Activated CD8-positive, alpha-beta memory T cell treated with anti-CD3 and anti-CD28 coated beads for 4 hours (primary cell): ENCODE data around the gene AVEN.
"Not testable (repeated sequence)": the region's sequence is repeated elsewhere in the genome, so short reads cannot be mapped to it uniquely, and the experiment has no call there.

ENCODE experiments used
- DNase-seq, 2 donors: peaks; one replicate each; pipeline ENCODE4 v3.0.0-alpha.2; 2020; ENCODE audit warnings: low read depth in 2 of 2

The AVEN gene

GRCh38 chr15:34039790-34040113 is 748 bp upstream of the AVEN start:
- no peak for DNase-seq

DNA sequence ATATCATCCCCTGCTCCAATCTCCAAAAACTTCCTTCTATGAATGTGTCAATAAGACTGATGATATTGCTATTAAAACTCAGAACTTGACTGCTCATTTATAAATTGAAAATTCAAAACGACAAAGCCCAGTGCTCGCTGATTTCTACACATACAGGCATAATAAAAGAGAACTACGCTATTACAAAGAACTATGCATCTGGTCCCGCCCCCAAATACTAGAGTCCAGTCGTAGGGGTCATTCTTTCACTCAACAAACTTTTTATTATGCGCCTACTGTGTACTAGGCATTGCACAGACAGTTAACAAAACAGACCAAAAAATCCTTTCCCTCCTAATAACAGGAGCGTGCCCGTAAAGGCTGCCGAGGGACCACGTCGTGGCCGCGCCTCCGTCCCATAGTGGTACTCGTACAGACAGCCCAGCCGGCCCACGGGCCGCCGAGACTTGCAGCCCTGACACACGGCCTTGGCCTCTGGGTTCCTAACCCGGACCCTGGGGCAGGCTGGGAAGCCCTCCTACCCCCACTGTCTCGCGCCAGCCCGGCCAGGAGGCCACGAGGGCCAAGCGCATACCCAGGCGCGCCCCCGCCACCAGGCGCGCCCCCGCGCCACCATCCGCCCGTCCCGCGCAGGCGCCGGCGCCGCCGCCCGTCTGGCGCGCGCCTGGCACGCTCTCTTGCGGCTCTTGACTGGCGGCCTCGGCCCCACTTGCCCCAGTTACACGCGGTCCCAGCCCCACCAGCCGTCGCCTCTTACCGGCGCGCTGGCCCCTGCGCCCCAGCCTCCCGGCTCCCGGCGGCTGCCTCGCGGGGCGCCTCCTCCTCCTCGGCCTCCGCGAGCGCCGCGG is 757 bp downstream of the AVEN start:
- DNase-seq = peak; percentile 44 to 56

DNA sequence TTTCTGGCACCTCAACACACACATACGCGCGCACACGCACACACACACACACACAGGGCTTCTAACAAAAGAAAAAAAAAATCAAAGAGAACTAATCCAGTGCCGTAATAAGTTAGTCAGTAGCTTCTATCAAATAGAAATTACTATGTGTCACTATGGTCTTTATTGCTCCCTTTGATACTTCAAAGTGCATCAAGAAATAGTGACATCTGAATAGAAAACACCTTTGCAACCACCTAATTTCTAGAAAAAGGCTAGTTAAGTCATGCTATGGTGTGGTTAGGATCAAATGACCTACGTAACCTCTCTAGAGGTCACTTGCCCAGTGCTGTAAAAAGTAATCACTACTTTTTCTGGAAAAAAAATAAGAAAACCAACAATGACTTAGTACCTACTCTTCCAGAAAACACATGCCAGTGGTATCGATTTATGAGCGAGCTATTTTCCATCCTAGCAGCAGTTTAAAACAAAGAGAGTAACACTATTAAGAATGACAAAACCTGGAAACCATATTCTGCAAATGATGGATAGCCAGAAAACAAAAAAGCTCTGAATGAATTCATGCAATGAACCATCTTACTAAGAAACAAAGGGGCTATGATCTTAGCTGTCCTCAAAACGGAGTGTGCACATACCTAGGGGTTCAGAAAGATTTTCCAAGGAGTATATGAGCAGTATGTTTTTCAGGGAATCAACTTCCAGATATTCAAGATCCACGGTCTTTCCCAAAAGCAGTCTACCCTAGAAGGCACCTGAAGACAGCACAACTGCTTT is 6.8 kb downstream of the AVEN start:
- DNase-seq = no peak

DNA sequence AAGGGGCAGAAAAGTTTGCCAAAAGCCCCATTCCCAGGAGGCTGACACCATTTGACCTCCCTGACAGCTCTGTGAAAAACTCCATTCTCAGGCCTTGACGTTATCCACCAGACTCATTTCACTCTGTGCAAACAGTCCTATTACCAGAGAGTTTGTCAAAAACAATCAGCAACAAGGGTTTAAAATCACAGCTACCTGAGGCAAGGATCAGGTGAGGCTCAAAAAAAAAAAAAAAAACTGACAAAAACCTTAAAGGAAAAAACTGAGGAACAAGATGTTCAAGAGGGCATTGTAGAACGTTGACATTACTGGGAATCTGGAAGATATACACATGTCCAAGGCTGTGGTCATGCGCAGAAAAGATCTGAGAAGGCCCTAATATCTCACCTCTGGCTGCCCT is 11.4 kb downstream of the AVEN start:
- no peak for DNase-seq

- DNase-seq = no peak
Measured at GRCh38 chr15:34025252-34025651, 13.8 kb downstream of the AVEN start.

DNA sequence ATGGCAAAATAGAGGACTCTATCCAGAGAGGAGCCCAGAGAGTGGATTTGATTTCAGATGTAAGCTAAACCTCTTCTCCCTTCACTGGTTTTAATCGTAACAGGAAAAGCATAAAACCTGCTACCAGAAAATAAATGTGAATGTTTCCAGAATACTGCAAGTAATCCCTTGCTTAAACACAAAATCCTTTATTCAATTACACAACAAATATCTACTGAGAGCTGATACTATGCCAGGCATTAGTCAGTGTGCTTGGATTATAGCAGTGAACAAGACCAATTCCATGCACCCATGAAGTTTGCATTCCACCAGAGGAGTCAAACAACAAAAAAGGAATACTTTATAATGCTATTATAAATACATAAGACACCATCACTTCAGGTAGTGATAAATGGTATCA is 15.1 kb downstream of the AVEN start:
- no peak for DNase-seq

GRCh38 chr15:34019369-34019990 is 19.5 kb downstream of the AVEN start:
- no peak for DNase-seq

DNA sequence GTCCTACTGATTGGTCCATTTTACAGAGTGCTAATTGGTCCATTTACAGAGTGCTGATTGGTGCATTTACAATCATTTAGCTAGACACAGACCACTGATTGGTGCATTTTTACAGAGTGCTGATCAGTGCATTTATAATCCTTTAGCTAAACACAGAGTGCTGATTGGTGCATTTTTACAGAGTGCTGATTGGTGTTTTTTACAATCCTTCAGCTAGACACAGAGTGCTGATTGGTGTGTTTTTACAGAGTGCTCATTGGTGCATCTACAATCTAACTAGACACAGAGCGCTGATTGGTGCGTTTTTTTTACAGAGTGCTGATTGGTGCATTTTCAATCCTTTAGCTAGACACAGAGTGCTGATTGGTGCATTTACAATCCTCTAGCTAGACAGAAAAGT is 20.3 kb downstream of the AVEN start:
- DNase-seq = not testable (repeated sequence)

DNA sequence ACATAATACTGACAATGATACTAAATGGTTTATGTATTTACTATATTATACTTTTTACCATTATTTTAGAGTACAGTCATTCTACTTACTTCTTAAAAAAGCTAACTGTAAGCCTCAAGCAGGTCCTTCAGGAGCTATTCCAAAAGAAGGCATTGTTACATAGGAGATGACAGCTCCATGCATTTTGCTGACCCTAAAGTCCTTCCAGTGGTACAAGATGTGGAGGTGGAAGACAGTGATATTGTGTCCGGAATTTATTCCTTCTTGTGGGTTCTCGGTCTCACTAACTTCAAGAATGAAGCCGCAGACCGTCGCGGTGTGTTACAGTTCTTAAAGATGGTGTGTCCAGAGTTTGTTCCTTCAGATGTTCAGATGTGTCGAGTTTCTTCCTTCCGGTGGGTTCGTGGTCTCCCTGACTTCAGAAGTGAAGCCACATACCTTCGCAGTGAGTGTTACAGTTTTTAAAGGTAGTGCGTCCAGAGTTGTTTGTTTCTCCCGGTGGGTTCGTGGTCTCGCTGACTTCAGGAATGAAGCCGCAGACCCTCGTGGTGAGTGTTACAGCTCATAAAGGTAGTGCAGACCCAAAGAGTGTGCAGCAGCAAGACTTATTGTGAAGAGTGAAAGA is 20.9 kb downstream of the AVEN start:
- no peak for DNase-seq

- no peak for DNase-seq
Measured at GRCh38 chr15:34014556-34014955, 24.4 kb downstream of the AVEN start.

DNA sequence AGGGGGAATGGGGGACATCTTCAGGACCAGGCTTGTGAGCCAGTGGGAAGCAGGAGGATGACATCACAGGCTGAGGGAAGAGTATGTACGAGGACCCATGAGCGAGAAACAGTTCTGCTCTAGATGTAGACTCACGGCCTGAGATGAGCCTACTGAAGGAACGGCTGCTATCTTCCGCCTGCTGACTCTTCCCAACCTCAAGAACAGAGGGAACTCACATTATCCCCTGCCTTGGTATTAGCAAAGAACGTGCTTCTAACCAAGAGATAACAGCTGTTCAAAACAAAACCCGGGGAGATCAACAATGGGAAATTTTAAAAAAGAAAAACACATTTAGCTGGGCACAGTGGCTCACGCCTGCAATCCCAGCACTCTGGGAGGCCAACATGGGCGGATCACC is 25.3 kb downstream of the AVEN start:
- DNase-seq = no peak

DNA sequence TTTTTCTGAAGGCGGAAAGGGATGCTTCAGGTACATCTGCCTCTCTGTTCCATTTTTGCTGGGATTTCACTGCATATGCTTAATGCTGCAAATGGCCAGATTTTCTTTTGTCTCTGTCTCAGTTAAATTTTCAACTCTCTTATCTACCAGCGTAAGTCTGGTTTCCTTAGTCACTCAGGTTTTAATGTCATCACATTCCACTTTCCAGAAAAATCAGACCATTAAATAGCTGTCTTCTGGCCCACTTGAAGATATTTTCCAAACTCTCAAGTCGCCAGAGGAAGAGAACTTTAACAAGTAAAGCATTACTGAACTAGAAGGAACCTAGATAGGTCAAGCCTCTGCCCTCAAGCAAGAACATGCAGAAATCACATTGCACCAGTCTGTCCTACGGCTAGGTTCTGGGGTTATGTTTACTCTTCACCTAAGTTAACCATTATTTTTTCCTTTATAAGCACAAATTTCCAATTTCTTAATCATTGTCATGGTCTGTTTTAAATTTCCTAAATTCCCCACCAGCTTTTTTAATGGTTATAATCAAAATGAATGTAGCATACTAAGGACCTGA is 26.5 kb downstream of the AVEN start:
- DNase-seq = no peak

- no peak for DNase-seq
Measured at GRCh38 chr15:34011481-34011880, 27.5 kb downstream of the AVEN start.

- DNase-seq = no peak
Measured at GRCh38 chr15:34010921-34011320, 28.1 kb downstream of the AVEN start.

DNA sequence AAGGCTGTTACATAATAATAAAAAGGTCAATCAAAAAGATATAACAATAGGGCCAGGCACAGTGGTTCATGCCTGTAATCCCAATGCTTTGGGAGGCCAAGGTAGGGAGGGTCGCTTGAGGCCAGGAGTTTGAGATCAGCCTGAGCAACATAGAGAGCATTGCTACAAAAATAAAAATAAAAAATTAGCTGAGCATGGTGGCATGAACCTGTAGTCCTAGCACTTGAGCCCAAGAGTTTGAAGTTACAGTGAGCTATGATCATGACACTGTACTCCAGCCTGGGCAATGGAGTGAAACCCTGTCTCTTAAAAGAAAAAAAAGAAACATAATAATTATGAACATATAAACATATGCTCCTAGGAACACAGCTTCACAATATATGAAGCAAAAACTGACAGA is 29.3 kb downstream of the AVEN start:
- DNase-seq = no peak

DNA sequence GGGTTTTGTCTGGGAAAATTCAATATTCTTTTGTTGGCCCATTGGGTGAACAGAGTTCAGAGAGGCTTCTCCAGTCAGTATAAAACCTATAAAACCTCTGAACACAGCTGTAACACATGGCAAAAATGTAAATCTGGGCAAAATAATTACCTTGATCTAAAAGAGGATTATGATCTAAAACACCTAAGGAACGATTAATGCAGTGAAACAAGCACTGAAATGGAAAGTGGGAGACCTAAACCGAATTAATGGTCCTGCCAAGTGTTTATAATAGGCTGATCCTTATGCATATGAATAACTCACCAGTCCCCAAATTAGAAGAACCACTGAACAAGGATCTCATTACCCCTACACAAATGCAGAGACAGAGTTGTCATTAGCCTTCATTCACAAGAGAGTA is 32.6 kb downstream of the AVEN start:
- DNase-seq = no peak

- DNase-seq = no peak
Measured at GRCh38 chr15:34001536-34001935, 37.5 kb downstream of the AVEN start.

- DNase-seq = not testable (repeated sequence)
Measured at GRCh38 chr15:33995666-33996065, 43.3 kb downstream of the AVEN start.

- DNase-seq = no peak
Measured at GRCh38 chr15:33994005-33994615, 44.9 kb downstream of the AVEN start.

GRCh38 chr15:33988384-33988783 is 50.6 kb downstream of the AVEN start:
- DNase-seq = no peak

- DNase-seq = no peak
Measured at GRCh38 chr15:33987444-33987843, 51.6 kb downstream of the AVEN start.

DNA sequence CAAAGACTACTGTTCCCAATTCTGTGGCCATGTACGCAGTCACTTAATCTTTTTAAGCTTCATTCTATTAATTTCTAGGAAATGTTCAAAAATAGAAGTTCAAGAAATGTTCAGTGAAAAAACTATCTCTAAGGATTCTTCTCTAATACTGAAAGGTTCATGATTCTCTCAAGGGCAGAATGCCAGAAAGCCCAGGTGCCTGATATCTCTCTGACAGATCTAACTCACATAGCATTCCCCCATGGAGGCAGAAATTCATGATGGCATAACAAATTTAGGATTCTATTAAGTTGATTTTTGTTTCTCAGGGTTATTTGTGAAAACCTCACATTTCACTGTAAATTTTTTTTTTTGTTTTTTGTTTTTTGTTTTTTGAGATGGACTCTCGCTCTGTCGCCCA is 53.3 kb downstream of the AVEN start:
- DNase-seq = no peak
